Islet precursor cell (in vitro differentiated cells): ENCODE results near the gene CEP57.
"Not testable (repeated sequence)": the region's sequence is repeated elsewhere in the genome, so short reads cannot be mapped to it uniquely, and the experiment has no call there.

ENCODE experiments used
- DNase-seq: peaks from one replicate; pipeline ENCODE4 v3.0.0-alpha.2; 2018

CEP57 gene

DNA sequence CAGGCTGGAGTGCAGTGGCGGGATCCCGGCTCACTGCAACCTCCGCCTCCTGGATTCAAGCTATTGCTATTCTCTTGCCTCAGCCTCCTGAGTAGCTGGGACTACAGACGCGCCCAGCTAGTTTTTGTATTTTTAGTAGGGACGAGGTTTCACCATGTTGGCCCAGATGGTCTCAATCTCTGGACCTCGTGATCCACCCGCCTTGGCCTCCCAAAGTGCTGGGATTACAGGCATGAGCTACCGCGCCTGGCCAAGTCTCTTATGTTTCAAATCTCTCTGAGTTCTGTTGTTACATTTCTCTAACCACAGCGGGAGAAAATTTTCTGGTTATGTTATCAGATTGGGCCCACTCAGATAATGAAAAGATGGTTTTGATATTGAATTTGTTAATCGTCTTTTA, 10.1 kb downstream of the CEP57 start:
- no peak for DNase-seq

- no peak for DNase-seq
Measured at GRCh38 chr11:95802806-95803205, 12.5 kb downstream of the CEP57 start.

GRCh38 chr11:95803973-95804372, 13.7 kb downstream of the CEP57 start:
- no peak for DNase-seq

DNA sequence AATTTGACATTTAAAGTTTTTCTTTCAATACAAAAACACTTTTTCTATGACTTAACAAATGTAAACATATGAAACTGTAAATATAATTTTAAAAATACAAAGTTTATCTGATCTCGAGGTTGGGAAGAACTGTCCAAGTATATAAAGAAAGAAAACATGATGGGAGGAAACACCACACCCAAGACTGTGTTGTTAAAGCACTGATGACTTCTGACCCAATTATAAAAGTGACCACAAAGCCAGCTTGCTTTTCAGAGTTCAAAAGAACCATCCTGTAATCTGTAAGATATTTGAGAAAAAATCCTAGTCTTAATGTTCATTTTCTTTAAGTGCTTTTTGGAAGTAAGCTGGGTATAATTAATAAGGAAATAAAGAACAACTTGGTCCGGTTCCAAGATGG, 15.6 kb downstream of the CEP57 start:
- no peak for DNase-seq

DNA sequence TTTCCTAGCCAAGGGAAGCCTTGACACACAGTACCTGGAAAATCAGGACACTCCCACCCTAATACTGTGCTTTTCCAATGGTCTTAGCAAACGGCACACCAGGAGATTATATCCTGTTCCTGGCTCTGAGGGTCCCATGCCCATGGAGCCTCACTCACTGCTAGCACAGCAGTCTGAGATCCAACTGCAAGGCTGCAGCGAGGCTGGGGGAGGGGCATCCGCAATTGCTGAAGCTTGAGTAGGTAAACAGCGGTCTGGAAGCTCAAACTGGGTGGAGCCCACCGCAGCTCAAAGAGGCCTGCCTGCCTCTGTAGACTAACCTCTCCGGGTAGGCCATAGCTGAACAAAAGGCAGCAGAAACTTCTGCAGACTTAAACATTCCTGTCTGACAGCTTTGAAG, 16.2 kb downstream of the CEP57 start:
- DNase-seq: not testable (repeated sequence)

- DNase-seq: not testable (repeated sequence)
Measured at GRCh38 chr11:95811052-95811451, 20.8 kb downstream of the CEP57 start.

DNA sequence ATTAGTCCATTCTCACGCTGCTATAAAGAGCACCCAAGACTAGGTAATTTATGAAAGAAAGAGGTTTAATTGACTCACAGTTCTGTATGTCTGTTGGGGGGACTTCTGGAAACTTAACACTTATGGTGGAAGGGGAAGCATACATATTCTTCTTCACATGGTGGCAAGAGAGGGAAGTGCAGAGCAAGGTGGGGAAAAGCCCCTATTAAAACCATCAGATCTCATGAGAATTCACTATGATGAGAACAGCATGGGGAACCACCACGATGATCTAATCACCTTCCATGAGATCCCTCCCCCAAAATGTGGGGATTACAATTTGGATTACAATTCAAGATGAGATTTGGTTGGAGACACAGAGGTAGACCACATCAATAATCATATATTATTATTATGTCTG, 25.7 kb downstream of the CEP57 start:
- no peak for DNase-seq

DNA sequence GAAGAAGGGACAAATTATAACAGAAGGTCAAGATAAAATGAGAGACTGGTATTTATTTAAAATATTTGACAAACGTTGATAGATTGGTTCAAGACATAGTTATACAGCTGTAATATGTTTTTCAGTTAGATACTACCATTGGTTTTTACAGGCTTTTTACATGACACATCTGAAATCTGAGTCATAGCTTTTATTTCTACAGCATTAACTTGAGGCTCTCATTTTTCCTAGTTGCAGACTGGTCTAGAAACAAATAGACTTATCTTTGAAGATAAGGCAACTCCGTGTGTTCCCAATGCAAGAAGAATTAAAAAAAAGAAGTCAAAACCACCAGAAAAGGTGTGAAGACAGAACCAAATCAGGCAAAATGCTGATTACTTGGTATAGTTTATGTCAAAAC, 31.3 kb downstream of the CEP57 start:
- no peak for DNase-seq

- no peak for DNase-seq
Measured at GRCh38 chr11:95827696-95828095, 37.4 kb downstream of the CEP57 start.

DNA sequence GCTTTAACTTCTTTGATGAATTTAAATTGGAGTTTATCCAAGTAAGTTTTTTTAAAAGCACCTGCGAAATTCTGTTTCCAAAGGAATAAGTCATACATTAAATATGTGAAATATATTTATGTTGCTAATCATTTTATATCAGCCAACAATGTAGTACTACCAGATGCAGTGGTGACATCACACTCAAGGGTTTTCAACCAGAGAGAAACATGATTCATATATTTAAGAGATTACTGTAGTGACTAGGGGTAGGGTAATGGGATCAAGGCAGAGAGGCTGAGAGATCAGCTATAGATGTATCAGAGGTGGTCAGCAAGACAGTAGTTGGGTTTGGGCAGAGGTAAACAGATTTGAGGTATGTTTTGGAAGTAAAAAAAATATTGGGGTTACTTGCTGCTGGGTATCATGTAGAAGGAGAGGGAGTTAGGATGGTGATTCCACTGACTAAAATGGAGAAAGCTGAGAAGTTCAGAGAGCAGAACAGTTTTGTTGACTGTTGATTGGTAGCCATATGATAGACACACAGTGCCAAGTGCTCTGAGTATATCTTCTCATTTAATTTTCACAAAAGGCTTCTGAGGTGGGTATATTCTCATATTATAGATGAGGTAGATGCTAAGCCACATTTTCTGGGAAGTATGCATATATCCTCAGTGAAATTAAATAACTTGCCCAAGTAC, 39.4 kb downstream of the CEP57 start:
- no peak for DNase-seq

GRCh38 chr11:95831198-95831883, 41.0 kb downstream of the CEP57 start:
- no peak for DNase-seq

GRCh38 chr11:95832763-95833162, 42.5 kb downstream of the CEP57 start:
- DNase-seq: no peak

GRCh38 chr11:95833378-95833777, 43.1 kb downstream of the CEP57 start:
- no peak for DNase-seq

- DNase-seq: no peak
Measured at GRCh38 chr11:95835351-95835750, 45.1 kb downstream of the CEP57 start.

DNA sequence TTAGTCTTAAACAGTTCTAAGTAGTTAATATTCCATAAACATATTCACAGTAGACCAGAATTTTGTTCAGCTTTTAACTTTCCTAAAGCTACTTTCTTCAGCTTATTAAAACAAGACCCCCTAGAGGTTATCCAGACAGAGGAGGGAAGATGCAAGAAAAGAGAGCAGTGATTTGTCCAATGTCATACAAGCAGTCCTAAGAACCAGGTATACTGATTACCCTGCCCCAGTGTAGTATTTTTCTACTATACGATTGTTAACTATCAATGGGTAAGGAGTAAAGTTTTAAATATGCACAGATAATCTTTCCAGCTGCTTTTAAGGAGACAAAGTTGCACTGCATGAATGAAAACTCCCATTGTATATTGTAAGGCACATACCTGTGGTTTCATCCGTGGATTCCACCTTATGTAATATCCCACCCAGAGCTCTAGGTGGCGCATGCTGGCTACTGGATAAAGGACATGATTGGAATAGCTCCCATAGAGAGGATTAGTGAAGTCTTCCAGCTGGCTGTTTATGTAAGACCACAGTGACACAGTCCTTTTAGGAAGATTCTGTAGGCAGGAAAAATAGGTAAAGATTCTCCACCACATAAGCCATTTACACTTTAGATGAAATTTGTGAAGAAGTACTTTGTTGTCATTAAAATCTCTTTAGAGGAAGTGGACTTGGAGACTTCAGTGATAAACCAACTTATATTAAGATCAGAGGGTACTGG, 45.6 kb downstream of the CEP57 start:
- DNase-seq: peak; percentile 88

GRCh38 chr11:95845167-95845566, 54.9 kb downstream of the CEP57 start:
- DNase-seq: no peak

GRCh38 chr11:95849087-95849825, 59.0 kb downstream of the CEP57 start:
- DNase-seq: peak; percentile 73

DNA sequence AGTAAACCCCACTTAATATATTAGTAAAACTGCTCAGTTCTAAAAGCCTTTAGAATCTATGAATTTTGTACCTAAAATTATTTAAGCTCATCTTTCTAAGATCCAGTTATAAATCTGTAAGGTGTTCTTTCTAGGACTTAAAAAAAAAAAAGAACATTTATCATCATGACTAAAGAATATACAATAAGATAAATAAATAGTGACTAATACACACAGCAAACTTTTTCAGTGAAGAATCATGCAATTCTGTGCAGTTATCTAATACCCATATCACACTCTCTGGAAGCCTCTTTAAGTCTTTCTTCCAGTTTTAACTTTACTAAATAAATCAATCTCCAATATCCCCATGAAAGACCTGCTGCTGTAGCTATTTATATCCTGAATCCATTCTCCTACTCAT, 59.8 kb downstream of the CEP57 start:
- no peak for DNase-seq

DNA sequence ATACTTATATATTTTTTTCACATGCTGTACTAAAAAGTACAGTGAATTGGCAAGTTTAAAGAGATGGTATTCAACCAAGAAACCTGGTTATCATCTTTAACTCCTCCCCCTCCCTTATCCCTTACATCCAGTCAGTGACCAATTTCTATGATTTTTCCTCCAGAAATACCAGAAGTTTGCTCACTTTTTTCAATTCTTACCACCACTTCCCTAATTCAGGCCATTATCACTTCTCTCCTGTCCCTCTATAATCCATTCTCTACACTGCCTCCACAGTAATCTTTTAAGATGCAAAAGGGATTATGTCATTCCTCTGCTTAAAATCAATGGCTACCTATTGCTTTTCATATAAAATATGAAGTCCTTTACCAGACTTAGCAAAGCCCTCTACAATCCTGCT, 62.8 kb downstream of the CEP57 start:
- no peak for DNase-seq

GRCh38 chr11:95853862-95854261, 63.6 kb downstream of the CEP57 start:
- no peak for DNase-seq

DNA sequence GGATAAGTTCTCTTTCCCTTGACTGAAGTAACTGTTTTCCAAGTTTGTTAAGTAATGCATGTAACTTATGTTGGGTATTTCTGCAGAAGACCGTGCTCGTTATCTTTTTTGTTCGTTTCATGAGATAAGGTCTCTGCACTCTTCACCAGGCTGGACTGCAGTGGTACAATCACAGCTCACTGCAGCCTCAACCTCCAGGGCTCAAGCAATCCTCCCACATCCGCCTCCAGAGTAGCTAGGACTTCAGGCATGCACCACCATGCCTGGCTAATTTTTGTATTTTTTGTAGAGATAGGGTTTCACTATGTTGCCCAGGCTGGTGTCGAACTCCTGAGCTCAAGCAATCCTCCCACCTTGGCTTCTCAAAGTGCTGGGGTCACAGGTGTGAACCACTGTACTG, 64.1 kb downstream of the CEP57 start:
- not testable (repeated sequence) for DNase-seq

GRCh38 chr11:95860024-95860423, 69.7 kb downstream of the CEP57 start:
- not testable (repeated sequence) for DNase-seq

- no peak for DNase-seq
Measured at GRCh38 chr11:95863486-95864140, 73.3 kb downstream of the CEP57 start.
